ENCODE measurements around the gene AGMO.

The AGMO gene

GRCh38 chr7:15213093-15213492 lies 348.7 kb downstream of the AGMO start:
- no peak for TF ChIP-seq CTCF (IDR thresholded peaks at IDR 0.05; ENCODE audit: low read depth, low read length)
- Histone ChIP-seq H3K27me3 (no peaks in the 10 kb centered on the region), H3K9me3 (no peaks in the 10 kb centered on the region), H3K4me1 (no peaks in the 10 kb centered on the region), H3K4me3 (ENCODE audit: low read depth, low read length) (no peak overlapping the region), H3K36me3 (no peaks in the 10 kb centered on the region)
- DNase-seq: no peak

- H3K4me3 ChIP-seq (ENCODE audit: low read depth, low read length): no peak overlapping the region
- no peaks in the 10 kb centered on the region for H3K27me3 ChIP-seq
- DNase-seq: no peak
- H3K9me3 ChIP-seq: no peaks in the 10 kb centered on the region
- no peak for TF ChIP-seq CTCF (IDR thresholded peaks at IDR 0.05; ENCODE audit: low read depth, low read length)
- H3K36me3 ChIP-seq: no peaks in the 10 kb centered on the region
- H3K4me1 ChIP-seq: no peaks in the 10 kb centered on the region
Measured at GRCh38 chr7:15209429-15209828, 352.4 kb downstream of the AGMO start.

- no peak for TF ChIP-seq CTCF (IDR thresholded peaks at IDR 0.05; ENCODE audit: low read depth, low read length)
- no peaks in the 10 kb centered on the region for H3K27me3 ChIP-seq
- H3K36me3 ChIP-seq: no peaks in the 10 kb centered on the region
- no peak for DNase-seq
- no peaks in the 10 kb centered on the region for H3K9me3 ChIP-seq
- H3K4me1 ChIP-seq: no peaks in the 10 kb centered on the region
- H3K4me3 ChIP-seq (ENCODE audit: low read depth, low read length): no peak overlapping the region
Measured at GRCh38 chr7:15204421-15204820, 357.4 kb downstream of the AGMO start.

- Histone ChIP-seq H3K4me3 (ENCODE audit: low read depth, low read length) (no peak overlapping the region), H3K27me3 (no peaks in the 10 kb centered on the region), H3K36me3 (no peaks in the 10 kb centered on the region), H3K9me3 (no peaks in the 10 kb centered on the region), H3K4me1 (peaks cover 3% of the 10 kb centered on the region)
- TF ChIP-seq CTCF (IDR thresholded peaks at IDR 0.05; ENCODE audit: low read depth, low read length): peak; percentile 46
- no peak for DNase-seq
Measured at GRCh38 chr7:15199482-15199881, 362.3 kb downstream of the AGMO start.

GRCh38 chr7:15197042-15197977 lies 364.5 kb downstream of the AGMO start:
- no peak for TF ChIP-seq CTCF (IDR thresholded peaks at IDR 0.05; ENCODE audit: low read depth, low read length)
- no peak for DNase-seq
- Histone ChIP-seq H3K4me1 (peaks cover 3% of the 10 kb centered on the region), H3K36me3 (no peaks in the 10 kb centered on the region), H3K9me3 (no peaks in the 10 kb centered on the region), H3K4me3 (ENCODE audit: low read depth, low read length) (no peak overlapping the region), H3K27me3 (no peaks in the 10 kb centered on the region)

- Histone ChIP-seq H3K4me1 (no peaks in the 10 kb centered on the region), H3K4me3 (ENCODE audit: low read depth, low read length) (no peak overlapping the region), H3K36me3 (no peaks in the 10 kb centered on the region), H3K27me3 (no peaks in the 10 kb centered on the region), H3K9me3 (no peaks in the 10 kb centered on the region)
- no peak for TF ChIP-seq CTCF (IDR thresholded peaks at IDR 0.05; ENCODE audit: low read depth, low read length)
- no peak for DNase-seq
Measured at GRCh38 chr7:15178065-15178464, 383.8 kb downstream of the AGMO start.

All from BE2C (cell line).